Central memory CD4-positive, alpha-beta T cell (primary cell): ENCODE results near the gene ATP5MK.
"Not testable (repeated sequence)": the region's sequence is repeated elsewhere in the genome, so short reads cannot be mapped to it uniquely, and the experiment has no call there.

Source experiments
- DNase-seq: peaks from one replicate; pipeline ENCODE4 v3.0.0; 2022
- total RNA-seq, 3 experiments: gene quantifications; one replicate each; lab custom pipeline; 2026; lab: John Stamatoyannopoulos, UW

Gene ATP5MK, protein sequence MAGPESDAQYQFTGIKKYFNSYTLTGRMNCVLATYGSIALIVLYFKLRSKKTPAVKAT
- 13.3 to 62.7 (median 29.5) reads per million in 3 experiments for total RNA-seq

DNA sequence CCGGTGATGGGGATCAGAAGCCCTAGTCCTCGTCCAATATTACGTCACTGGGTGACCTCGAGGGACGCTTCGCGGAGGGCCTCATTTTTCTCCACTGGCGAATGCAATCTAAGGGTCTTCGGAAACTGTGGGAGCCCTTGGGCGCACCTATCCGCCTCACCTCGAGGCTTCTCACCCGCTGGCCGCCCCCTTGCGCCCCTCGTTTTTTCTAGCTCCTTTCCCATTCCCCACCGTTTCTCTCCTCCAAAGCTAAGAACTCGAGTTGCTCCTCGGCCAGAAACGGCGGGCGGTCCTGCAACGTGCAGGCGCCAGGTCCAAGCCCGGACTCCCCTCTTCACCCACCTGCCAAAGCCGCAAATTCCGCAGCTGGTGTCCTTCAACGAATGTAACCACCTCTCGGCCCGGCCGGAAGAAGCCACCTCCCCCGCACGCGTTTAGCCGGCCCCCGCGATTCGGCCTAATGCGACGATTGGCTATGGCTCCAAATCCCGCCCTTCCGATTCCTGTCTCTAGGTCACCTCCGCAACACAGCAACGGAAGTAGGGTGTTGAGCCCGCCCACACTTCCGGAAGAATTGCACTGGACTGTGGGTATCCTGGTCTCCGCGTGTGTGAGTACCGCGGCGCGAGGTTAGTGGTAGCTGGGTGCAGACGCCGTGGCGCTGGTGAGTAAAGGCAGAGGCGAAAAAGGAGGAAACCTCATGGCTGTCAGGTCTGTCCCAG is at the start of gene ATP5MK, which contains the start of gene PDCD11:
Gene ATP5MK, minus strand, starts transcription at position 409 of the 722 bp plus-strand sequence. CDS start 4,018 bp downstream, outside the sequence.
Gene PDCD11, plus strand, starts transcription at position 560 of the 722 bp plus-strand sequence. CDS start 1,801 bp downstream, outside the sequence.
- peak; percentile 91 for DNase-seq

DNA sequence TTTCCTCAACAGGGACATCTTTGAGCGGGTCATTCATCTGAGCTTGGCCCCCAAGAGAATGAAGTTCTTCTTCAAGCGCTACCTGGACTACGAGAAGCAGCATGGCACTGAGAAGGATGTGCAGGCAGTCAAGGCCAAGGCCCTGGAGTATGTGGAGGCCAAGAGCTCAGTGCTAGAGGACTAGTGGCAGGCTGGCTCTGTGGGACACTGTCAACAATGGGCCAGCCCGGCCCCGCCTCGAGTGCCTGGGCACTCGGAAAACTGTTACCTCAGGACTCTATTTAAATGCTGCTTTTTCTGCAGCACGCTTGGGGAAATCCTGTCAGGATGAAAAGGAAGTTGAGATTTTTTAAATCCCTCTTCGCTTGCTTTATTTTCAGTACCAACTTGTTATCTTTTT is 49.1 kb upstream of the ATP5MK start:
- DNase-seq = no peak

DNA sequence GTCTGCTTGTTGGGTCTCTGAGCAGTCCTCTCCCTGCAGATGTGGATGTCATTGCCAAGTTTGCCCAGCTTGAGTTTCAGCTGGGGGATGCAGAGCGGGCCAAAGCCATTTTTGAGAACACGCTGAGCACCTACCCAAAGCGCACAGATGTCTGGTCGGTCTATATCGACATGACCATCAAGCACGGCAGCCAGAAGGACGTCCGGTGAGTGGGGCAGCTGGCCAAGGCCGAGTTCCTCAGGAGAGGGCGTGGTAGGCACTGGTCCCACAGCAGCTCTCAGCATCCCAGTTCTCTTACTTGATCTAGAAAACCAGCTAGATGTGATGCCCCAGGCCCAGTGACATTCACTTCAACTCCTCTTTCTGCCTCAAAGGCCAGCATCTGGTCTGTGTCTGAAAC is 48.2 kb upstream of the ATP5MK start:
- DNase-seq = no peak

DNA sequence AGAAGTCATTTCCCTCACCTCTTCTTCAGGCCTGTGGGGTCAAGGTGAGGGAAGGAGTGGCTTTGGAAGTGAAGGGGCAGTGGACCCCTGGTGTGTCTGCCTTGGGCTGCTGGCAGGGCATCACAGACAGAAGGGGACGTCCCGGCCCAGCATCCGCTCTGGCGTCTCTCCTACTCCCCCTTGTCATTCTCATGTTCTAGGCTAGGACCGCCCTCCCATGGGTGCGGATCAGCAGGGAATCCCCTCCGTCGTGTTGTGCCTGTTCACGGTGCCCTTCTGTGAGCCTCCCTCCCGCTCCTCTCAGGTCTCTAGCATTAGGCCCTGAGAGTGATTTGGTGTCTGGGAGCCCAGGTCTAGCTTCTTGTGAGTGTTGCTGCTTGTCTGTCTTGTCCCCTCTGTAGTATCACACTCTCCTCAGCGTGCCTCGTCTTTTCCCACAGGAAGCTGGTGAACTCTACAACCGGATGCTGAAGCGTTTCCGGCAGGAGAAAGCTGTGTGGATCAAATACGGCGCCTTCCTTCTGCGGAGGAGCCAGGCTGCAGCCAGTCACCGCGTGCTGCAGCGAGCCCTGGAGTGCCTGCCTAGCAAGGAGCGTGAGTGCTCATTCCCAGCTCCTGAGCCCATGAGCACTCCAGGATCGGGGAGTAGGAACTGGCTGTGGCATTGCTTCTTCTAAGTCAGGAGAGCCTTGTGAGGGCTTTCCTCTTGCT is 47.4 kb upstream of the ATP5MK start:
- DNase-seq = no peak

DNA sequence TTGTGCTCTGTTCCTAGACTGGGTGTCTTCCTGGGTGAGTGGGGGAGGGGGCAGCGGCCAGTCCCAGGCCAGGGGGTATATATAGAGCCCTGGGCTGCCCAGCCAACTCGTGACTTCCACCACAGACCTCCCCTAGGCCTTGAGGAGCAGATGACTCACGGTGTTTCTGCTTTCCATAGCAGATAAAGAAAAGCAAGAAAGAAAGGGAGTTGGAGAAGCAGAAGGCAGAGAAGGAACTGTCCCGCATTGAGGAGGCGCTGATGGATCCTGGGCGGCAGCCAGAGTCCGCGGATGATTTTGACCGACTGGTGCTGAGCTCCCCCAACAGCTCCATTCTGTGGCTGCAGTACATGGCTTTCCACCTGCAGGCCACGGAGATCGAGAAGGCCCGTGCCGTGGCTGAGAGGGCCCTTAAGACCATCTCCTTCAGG is 45.8 kb upstream of the ATP5MK start:
- no peak for DNase-seq

DNA sequence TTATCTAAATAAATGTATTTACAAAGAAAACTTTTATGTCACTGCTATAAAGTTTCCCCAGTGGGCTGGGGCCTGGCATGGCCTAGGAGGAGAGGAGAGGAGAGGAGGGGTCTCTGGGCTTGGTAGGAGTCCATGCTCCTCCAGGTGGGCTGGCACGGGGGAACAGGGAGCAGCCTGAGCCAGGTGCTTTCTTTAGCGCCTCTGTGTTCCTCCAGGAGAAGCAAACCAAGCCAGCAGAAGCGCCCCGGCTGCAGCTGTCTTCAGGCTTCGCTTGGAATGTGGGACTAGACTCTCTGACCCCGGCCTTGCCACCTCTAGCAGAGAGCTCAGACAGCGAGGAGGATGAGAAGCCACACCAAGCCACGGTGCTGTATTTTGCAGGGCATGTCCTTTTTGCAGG is 45.3 kb upstream of the ATP5MK start:
- DNase-seq = no peak

DNA sequence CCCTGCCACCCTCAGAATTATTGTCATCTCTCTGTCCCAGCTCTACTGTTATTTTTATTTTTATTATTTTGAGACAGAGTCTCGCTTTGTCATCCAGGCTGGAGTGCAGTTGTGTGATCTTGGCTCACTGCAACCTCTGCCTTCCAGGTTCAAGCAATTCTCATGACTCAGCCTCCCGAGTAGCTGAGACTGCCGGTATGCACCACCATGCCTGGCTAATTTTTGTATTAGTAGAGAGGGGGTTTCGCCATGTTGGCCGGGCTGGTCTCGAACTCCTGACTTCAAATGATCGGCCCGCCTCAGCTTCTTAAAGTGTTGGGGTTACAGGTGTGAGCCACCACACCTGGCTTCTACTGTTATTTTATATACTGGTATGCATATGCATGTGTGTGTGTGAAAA is 44.9 kb upstream of the ATP5MK start:
- DNase-seq = no peak

DNA sequence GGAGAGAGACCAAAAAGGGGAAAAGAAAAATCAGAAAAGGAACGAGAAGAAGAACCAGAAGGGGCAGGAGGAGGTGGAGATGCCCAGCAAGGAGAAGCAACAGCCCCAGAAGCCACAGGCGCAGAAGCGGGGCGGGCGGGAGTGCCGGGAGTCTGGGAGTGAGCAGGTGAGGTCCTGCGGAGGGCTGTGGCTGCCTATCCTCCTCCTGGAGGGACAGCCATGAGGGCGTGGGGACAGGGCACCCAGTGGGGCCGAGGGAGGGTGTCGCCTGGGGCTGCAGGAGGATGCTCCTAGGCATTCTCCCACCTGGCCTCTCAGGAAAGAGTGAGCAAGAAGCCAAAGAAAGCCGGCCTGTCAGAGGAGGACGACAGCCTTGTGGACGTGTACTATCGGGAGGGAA is 44.1 kb upstream of the ATP5MK start:
- no peak for DNase-seq

DNA sequence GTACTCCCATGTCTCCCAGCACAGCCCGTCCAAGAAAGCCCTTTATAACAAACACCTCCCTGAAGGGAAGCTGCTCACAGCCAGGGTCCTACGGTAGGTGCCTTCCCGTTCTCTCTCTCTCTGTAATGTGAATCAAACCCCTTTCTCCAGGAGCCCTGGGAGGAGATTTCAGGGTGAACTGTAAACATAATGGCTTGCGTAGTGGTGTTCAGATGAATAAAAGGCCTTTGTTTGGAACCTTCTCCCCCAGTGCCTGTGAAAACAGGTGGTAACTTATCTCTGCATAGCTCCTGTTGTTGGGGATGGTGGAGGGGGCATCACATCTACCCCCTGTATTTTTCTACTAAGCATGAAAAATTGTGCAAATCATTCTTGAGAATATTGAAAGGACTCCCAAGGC is 43.5 kb upstream of the ATP5MK start:
- no peak for DNase-seq

DNA sequence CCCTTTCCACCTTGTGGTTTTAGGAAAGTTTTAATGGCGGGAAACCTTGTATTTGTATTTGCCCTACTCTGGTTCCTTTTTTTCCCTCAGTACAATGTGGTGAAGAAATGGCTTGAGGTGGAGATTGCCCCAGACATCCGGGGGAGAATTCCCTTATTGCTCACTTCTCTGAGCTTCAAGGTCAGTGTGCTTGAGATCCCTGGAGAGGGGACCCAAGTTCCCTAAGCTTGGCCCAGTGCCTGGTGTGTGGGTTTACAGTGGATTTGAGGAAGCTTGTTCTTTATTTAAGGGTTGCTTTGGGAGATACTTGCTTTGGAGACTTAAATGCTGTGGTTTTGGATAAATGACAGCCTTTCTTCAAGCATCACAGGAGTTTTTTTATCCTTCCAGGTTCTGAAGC is 37.6 kb upstream of the ATP5MK start:
- no peak for DNase-seq

DNA sequence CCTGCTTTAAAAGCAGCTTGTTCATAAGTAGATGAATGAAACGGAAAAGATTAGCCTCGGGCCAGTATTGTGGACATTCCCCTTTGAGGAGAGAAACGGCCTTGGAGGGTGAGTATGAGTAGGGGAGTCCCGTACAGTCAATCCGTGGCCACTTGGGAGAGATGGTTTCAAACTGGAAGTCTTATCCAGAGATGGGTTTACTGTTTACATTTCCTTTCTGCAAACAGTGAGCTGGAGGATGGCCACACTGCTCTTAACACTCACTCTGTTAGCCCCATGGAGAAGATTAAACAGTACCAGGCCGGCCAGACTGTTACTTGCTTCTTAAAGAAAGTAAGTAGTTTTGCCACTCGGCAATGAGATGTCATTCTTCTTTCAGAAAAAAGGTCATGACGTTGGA is 35.6 kb upstream of the ATP5MK start:
- no peak for DNase-seq

DNA sequence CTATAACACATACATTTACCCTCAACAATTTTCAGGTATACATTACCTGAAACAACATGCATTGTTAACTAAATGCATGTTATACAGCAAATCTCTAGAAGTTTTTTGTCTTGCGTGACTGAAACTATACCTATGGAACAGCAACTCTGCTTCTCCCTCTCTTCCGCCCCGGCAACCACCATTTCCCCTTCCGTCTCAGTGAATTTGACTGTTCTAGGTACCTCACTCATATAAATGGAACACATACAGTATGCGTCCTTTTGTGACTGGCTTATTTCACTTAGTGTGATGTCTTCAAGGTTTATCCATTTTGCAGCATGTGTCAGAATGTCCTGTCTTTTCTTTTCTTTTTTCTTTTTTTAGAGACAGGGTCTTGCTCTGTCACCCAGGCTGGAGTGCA is 33.4 kb upstream of the ATP5MK start:
- DNase-seq = peak; percentile 15

DNA sequence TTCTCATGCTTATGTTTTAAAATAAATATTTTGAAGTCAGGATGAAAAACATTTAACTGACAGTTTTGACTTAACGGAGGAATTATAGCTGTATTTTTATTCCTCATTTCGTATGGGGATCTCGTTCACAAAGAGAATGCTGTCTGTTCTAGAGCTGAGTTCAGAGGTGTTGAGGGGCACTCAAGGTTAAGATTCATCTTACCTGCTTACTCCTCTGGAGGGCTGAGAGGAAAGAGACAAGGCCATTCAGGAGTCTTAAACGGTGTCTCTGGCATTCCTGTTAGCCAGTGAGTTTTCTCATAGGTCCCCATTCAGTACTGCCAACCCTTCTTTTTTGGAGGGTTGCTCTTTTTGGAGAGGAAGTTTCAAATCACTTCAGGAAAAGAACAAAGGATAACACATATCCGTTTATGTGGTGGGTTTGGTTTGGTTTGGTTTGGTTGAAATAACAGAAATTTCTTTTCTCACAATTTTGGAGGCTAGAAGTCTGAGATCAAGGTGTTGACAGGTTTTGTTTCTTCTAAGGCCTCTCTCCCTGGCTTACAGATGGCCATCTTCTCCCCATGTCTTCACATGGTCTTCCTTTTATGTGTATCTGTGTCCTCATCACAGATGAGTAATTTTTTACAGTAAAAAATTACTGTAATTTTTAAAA is 32.8 kb upstream of the ATP5MK start:
- DNase-seq = no peak

DNA sequence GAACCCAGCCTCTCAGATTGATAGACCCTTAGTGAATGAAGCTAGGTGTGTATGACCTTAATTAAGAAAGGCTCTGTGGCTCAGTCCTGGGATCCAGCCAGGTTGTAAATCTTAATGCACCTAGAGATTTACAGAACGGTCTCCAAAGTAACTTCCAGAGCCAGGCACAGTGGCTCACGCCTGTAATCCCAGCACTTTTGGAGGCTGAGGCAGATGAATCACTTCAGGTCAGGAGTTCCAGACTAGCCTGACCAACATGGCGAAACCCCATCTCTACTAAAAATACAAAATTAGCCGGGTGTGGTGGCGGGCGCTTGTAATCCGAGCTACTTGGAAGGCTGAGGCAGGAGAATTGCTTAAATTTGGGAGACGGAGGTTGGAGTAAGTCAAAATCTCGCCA is 31.6 kb upstream of the ATP5MK start:
- DNase-seq = no peak

DNA sequence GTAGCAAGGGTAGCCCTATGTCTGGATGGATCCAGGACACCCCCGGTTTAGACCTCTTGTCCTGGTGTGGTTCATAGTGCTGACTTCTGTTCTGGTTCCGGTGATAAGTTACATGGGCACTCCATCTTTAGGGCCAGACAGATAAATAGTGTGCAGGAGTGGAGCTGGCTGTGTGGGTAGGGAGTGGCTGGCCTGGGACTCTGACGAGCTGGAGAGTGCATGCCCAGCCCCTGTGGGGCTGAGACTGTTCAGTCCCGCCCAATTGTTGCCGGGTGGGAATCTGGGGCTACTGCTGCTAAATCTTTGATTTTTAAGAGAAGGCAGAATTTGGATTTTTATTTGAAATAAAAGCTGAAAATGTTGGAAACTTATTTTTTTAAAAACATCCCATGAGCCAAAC is 27.5 kb upstream of the ATP5MK start:
- DNase-seq = no peak

DNA sequence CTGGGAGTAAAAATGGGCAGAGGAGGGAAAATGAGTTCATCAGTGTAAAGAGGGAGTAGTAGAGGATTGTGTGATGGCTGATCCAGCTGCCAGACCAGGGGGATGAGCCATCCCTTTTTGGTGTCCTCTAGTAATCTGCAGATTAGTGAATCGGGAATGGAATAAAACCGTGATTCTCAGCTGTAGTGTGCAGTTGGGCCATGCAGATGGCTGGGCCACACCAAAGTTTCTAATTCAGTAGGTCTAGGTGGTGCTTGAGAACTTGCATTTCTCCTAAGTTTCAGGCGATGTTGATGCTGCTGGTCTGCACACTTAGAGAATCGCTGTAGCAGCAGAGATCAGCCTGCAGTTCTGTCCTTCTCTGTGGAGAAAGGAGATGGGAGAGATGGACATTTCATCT is 22.8 kb upstream of the ATP5MK start:
- DNase-seq = no peak

DNA sequence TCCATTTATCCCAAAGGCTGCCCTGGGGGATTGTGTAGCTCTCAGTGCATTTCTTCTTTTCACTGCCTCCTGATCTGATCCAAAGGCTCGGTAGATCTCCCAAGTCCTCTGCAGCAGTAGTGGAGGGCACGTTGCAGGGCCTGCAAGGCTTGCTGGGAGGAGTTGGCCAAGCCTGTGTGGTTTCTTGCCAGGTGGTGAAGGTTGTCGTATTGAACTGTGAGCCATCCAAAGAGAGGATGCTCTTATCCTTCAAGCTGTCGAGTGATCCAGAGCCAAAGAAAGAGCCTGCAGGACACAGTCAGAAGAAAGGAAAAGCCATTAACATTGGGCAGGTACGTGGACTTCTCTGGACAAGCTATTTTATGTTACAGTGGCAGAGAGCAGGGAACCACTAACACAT is 21.3 kb upstream of the ATP5MK start:
- no peak for DNase-seq

DNA sequence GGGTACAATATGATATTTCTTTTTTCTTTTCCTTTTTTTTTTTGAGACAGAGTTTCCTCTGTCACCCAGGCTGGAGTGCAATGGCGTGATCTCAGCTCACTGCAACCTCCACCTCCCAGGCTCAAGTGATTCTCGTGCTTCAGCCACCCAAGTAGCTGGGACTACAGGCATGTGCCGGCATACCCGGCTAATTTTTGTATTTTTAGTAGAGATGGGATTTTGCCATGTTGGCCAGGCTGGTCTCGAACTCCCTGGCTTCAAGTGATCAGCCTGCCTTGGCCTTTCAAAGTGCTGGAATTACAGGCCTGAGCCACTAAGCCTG is 20.8 kb upstream of the ATP5MK start:
- DNase-seq = not testable (repeated sequence)

DNA sequence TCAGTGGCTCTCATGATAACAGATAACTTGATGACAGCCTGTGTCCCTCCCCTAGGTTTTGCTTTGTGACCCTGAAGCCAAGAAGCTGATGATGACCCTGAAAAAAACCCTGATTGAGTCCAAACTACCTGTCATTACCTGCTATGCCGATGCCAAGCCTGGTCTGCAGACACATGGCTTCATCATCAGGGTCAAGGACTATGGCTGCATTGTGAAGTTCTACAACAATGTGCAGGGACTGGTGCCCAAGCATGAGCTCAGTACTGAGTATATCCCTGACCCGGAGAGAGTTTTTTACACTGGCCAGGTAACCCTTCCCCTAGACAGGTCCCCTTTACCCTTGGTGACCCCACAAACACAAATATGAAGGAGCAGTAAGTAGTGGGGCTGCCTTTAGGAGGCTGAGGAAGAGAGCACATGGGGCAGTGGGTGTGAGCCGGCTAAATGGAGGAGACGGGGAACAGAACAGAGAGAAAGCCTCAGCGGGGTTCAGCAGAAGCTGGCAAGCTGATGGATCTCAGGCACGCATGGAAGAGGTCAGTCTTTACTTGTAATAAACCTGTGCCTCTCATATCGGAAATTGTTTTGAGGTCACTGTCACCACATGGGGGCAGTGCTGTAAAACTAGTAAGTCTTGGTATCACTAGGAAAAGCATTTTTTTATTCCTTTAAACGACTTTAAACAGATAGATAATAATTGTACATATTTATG is 20.3 kb upstream of the ATP5MK start:
- DNase-seq = peak; percentile 44

DNA sequence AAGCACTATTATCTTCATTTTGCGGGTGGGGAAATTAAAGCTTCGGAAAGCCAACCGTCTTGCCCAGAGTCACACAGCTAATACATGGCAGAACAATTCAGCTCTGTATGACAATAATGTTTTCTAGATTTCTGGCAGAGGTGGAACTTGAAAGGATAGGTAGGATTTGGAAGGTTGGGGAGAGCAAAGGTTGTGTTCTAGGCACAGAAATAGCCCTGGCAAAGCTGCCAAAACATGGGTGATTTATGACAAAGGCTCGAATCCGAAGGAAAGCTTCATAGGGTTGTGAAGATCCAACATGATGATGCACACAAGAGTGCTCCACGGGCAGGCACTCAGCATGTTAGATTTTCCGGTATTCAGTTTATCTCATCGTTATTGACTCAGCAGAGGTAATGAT is 19.3 kb upstream of the ATP5MK start:
- DNase-seq = no peak

DNA sequence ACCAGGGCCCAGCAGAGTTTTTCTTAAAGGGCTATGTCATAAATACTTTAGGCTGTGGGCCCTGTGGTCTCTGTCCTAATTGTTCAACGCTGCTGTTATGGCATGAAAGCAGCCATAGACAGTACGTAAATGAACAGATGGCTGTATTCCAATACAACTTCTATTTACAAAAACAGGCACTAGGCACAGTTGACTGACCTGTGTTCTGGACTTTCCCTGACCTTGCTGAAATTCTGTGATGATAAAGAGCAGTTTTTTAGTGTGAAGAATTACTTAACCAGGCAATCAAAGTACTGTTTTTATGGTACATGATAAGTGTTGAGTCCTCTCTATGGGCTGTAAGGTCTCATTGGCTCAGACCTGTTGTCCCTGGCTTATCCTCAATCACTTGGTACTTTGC is 17.3 kb upstream of the ATP5MK start:
- no peak for DNase-seq

DNA sequence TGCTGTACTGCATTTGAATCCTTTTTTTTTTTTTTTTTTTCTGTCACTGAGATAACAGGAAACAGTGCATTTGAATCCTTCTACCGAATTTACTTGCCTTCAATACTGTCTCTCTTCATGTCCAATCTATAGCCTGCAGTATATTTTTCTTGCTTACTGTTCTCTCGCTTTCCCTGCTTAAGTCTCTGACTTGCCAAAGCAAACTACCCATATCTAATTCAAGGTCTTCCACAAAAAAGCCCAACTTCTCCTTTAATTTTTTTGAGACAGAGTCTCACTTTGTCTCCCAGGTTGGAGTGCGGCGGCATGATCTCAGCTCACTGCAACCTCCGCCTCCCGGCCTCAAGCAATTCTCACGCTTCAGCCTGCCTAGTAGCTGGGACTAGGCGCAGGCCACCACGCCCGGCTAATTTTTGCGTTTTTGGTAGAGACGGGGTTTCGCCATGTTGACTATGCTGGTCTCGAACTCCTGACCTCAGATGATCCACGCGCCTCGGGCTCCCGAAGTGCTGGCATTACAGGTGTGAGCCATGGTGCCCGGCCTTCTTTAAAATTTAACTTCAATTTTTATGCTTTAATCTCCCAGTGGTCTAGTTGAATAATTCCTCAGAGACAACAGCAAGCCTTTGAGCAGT is 1.0 kb upstream of the ATP5MK start:
- no peak for DNase-seq

DNA sequence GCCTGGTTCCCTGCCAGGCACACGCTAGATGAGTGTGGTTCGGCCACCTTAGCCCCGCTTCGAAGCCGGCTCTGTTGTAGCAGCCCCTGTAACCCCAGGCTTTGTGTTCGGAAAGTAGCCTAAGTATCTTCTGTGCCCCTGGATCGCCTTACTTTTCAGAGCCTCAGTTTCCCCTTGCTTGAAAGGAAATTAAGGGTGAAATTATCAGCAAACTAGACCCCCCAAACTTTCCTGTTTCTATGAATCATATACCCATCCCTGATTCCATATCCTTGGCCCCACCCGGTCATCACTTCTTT is 463 bp upstream of the ATP5MK start:
- no peak for DNase-seq
